Measurements from ENCODE around the gene TXNDC2. TPM values are rescaled to one million over a fixed set of nuclear protein-coding genes. Genes with fewer than 3 reads are reported as not detected.
A peak's percentile ranks its signal among the peaks of the same experiment; 100 is the strongest.
"Not testable (repeated sequence)": the region's sequence is repeated elsewhere in the genome, so short reads cannot be mapped to it uniquely, and the experiment has no call there.

The TXNDC2 gene
- polyA plus RNA-seq, 1 donor from 2014 or later, result not detected

DNA sequence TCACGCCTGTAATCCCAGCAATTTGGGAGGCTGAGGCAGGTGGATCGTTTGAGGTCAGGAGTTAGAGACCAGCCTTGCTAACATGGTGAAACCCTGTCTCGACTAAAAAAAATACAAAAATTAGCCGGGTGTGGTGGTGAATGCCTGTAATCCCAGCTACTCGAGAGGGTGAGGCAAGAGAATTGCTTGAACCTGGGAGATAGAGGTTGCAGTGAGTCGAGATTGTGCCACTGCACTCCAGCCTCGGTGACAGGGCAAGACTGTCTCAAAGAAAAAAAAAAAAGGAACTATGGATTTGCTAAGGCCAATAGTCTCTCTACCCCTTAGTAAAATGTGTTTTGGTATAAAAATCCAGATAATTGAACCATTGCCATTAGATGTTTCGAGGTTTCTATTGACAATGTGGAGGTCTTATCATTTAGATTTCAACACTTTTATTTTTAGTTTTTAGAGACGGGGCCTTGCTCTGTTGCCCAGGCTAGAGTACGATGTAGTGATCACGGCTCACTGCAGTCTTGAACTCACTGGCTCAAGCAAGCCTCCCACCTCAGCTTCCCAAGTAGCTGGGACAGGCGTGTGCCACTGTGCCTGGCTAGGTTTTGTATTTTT is 1.1 kb upstream of the TXNDC2 start:
- Mint-ChIP-seq H3K4me1 (no peaks in the 10 kb centered on the region), H3K27me3 (peaks cover 3% of the 10 kb centered on the region), H3K27ac (peak overlapping the region in 1 of 3 donors; percentile 35), H3K4me3 (no peak overlapping the region), H3K36me3 (no peaks in the 10 kb centered on the region), H3K9me3 (no peaks in the 10 kb centered on the region)

DNA sequence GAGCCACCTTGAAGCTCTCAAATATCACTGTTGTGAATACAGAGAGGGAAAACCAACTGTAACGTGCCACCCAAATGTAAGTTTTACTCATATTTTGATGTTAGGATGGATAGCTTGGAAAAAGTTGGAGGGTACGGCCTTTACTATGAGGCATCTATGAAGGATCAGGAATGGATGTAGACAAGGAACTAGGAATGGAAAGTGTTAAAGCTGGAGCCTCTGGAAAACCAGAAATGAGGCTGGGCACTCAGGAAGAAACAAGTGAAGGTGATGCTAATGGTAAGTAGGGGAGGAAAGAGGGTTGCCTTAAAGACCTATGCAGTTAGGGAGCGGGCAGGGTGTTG is 204 bp downstream of the TXNDC2 start:
- no peaks in the 10 kb centered on the region for H3K36me3 Mint-ChIP-seq
- no peaks in the 10 kb centered on the region for H3K9me3 Mint-ChIP-seq
- H3K4me1 Mint-ChIP-seq, result no peaks in the 10 kb centered on the region
- H3K4me3 Mint-ChIP-seq, result no peak overlapping the region
- no peak overlapping the region for H3K27ac Mint-ChIP-seq
- H3K27me3 Mint-ChIP-seq, result peaks cover 3% of the 10 kb centered on the region

DNA sequence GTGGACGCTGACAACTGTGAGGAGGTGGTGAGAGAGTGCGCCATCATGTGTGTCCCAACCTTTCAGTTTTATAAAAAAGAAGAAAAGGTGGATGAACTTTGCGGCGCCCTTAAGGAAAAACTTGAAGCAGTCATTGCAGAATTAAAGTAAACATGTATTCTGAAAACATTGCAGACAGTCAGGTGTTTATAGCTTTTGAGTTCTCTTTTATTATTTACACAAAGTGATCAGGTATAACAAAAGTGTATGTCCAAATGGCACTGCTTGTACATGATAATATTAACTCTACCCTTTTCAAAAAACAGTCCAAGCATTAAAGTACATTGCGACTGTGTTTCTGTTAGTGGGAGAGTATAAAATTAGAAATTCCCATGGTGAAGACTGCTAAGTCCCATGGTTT is 2.2 kb downstream of the TXNDC2 start:
- Mint-ChIP-seq H3K36me3 (no peaks in the 10 kb centered on the region), H3K27me3 (peaks cover 3% of the 10 kb centered on the region), H3K27ac (peak overlapping the region in 1 of 3 donors; percentile 28), H3K4me1 (no peaks in the 10 kb centered on the region), H3K4me3 (no peak overlapping the region), H3K9me3 (no peaks in the 10 kb centered on the region)

DNA sequence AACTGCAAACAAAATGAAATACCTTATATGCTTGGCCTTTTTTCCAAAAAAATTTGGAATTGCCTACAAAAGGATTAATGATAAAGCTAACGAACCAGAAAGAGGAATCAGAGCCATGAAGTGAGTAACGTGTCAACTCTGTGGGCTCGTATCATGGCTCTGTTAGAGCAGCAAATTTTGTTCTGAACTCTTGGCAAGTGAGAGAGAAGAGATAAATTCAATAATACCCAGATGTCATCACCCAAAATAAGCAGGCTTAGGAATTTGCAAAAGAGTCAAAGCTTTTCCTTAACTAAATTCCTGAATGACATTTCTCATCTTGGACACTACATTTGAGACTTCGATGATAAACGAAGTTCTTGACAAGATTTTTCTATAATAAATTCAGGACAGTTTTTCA is 4.4 kb downstream of the TXNDC2 start:
- H3K27ac Mint-ChIP-seq, result no peak overlapping the region
- H3K27me3 Mint-ChIP-seq, result peaks cover 1% of the 10 kb centered on the region
- H3K36me3 Mint-ChIP-seq, result no peaks in the 10 kb centered on the region
- H3K4me3 Mint-ChIP-seq, result no peak overlapping the region
- H3K4me1 Mint-ChIP-seq, result no peaks in the 10 kb centered on the region
- no peaks in the 10 kb centered on the region for H3K9me3 Mint-ChIP-seq

DNA sequence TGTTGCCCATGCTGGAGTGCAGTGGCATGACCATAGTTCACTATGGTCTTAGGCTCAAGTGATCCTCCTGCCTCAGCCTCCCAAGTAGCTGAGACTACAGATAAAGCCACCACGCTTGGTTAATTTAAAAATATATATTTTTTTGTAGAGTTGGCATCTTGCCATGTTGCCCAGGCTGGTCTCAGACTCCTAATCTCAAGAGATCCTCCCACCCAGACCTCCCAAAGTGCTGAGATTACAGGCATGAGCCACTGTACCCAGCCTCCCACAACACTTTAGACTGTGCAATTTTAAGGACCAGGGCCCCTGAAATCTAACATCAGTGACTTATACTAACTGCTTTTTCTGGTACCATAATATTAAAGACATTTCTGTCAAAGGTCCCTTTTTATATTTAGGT is 5.2 kb downstream of the TXNDC2 start:
- no peaks in the 10 kb centered on the region for H3K36me3 Mint-ChIP-seq

DNA sequence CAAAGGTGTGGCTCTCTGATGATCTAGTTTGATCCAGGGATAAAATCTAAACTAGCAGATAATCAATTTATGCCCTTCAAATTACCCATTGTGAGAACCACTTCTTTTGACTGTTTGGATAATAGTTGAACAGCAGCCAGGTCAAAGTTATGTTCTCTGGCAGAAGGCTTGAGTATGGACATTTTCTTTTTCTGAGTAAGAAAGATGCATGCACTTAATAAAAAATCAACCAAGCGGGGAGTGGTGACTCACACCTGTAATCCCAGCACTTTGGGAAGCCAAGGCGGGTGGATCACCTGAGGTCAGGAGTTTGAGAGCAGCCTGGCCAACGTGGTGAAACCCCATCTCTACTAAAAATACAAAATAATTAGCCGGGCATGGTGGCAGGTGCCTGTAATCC is 5.7 kb downstream of the TXNDC2 start:
- not testable (repeated sequence) for H3K9me3 Mint-ChIP-seq, H3K27me3 Mint-ChIP-seq, H3K4me3 Mint-ChIP-seq, H3K4me1 Mint-ChIP-seq, H3K27ac Mint-ChIP-seq, H3K36me3 Mint-ChIP-seq

More for the DNA sequence above, 5.2 kb downstream of the TXNDC2 start:
- Mint-ChIP-seq H3K4me1 (no peaks in the 10 kb centered on the region), H3K9me3 (no peaks in the 10 kb centered on the region), H3K4me3 (no peak overlapping the region), H3K27me3 (no peaks in the 10 kb centered on the region), H3K27ac (no peak overlapping the region)

DNA sequence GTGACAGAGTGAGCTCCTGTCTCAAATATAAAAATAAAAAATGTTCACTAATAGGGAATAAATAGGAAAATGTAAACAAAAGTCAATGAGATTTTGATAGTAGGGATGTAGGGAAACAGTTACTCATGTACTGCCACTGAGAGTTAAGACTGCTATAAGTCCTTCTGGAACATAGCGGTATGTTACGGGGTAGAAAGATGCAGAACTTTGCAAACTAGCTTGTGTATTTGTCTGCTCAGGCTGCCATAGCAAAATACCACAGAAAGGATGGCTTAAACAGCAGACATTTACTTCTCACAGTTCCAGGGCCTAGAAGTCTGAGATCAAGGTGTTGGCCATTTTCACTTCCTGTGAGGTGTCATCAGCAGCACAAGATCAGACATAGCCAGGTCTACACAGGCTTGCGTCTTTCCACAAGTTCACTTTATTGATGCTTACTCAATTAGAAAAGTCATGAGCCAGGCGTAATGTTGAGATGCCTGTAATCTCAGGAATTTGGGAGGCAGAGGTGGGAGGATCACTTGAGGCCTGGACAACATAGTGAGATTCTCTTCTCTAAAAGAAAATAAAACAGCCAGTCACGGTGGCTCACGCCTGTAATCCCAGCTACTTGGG is 8.8 kb downstream of the TXNDC2 start:
- Mint-ChIP-seq H3K27ac (no peak overlapping the region), H3K9me3 (no peaks in the 10 kb centered on the region), H3K27me3 (no peaks in the 10 kb centered on the region), H3K36me3 (no peaks in the 10 kb centered on the region), H3K4me1 (peaks cover 0 to 2% (median 0%) of the 10 kb centered on the region in 3 donors), H3K4me3 (no peak overlapping the region)

DNA sequence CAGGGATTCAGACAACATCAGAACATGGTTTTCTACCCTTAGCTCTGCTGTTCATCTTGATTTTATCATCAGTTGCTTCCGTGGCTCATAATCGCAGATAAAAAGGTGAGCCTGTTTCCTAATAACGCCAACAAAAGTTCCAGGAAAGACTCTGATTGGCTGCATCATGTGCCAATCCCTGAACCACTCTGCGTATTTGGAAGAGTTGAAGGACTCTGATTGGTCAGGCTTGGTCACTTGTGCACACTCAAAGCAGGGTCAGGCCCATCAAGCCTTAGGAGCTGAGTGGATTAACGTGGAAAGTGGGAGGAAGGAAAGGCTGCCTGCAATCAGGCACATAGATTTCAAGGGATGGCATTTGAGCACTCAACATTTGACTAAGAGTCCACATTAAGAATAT is 11.4 kb downstream of the TXNDC2 start:
- H3K4me1 Mint-ChIP-seq, result peaks cover 0 to 2% (median 0%) of the 10 kb centered on the region in 3 donors
- no peaks in the 10 kb centered on the region for H3K36me3 Mint-ChIP-seq
- no peak overlapping the region for H3K27ac Mint-ChIP-seq
- no peak overlapping the region for H3K4me3 Mint-ChIP-seq
- H3K9me3 Mint-ChIP-seq, result no peaks in the 10 kb centered on the region
- no peaks in the 10 kb centered on the region for H3K27me3 Mint-ChIP-seq

DNA sequence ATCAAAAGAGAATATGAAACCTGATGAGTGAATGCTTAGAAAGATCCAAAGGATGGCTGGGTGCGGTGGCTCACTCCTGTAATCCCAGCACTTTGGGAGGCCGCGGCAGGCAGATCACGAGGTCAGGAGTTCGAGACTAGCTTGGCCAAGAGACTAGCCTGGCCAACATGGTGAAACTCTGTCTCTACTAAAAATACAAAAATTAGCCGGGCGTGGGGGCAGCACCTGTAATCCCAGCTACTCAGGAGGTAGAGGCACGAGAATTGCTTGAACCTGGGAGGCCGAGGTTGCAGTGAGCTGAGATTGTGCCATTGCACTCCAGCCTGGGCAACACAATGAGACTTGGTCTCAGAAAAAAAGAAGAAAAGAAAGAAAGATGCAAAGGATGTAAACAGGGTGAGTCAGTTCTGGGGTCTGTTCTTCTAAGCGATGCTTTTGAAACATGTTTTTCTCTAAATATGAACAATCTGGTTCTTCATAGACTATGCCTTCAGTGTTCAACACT is 12.1 kb downstream of the TXNDC2 start:
- H3K9me3 Mint-ChIP-seq, H3K4me3 Mint-ChIP-seq, H3K27ac Mint-ChIP-seq, H3K27me3 Mint-ChIP-seq, H3K36me3 Mint-ChIP-seq, H3K4me1 Mint-ChIP-seq: not testable (repeated sequence)

DNA sequence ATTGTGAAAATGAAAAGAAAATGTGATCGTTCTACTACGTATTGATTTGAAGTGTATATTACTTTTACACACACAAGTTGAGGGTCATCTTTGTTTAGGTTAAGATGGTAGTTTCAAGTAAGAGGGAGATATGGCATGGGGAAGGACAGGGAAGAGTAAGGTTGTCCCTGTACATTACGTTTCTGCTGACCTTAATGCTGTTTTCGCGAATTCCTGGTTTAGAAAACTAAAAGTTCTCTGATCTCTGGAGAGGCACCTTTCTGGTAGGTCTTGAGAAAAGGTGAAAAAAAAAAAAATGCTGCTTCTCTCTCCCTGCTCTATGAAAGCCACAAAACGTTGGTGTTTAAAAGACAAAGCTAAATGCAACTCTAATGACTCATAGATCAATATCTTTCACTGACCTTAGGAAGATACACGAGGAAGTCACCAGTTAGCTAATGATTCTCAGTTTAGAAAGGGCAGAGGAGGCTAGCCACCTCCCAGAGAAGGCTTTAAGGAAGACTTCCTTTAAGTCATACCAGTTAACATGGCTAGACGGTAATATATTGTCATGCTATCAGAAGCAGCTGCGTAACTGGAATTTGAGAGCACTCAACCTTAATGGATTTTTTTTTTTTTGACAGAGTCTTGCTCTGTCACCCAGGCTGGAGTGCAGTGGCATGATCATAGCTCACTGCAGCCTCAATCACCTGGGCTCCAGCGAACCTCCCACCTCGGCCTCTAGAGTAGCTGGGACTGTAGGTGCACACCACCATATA is 13.2 kb downstream of the TXNDC2 start:
- H3K27me3 Mint-ChIP-seq, result no peaks in the 10 kb centered on the region
- H3K4me3 Mint-ChIP-seq, result no peak overlapping the region
- no peaks in the 10 kb centered on the region for H3K9me3 Mint-ChIP-seq
- H3K27ac Mint-ChIP-seq, result peak overlapping the region in 1 of 3 donors; percentile 77
- peaks cover 0 to 2% (median 0%) of the 10 kb centered on the region in 3 donors for H3K4me1 Mint-ChIP-seq
- H3K36me3 Mint-ChIP-seq, result no peaks in the 10 kb centered on the region

DNA sequence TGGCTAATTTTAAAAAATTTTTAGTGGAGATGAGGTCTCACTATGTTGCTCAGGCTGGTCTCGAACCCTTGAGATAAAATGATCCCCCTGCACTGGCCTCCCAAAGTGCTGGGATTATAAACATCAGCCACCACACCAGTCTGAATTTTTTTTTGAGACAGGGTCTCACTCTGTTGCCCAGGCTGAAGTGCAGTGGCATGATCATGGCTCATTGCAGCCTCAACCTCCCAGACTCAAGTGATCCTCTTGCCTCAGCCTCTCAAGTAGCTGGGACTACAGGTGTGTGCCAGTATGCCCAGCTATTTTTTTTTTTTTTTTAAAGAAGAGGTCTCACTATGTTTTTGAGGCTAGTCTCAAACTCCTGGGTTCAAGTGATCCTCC is 13.8 kb downstream of the TXNDC2 start:
- H3K9me3 Mint-ChIP-seq, H3K4me3 Mint-ChIP-seq, H3K27ac Mint-ChIP-seq, H3K27me3 Mint-ChIP-seq, H3K36me3 Mint-ChIP-seq, H3K4me1 Mint-ChIP-seq: not testable (repeated sequence)

DNA sequence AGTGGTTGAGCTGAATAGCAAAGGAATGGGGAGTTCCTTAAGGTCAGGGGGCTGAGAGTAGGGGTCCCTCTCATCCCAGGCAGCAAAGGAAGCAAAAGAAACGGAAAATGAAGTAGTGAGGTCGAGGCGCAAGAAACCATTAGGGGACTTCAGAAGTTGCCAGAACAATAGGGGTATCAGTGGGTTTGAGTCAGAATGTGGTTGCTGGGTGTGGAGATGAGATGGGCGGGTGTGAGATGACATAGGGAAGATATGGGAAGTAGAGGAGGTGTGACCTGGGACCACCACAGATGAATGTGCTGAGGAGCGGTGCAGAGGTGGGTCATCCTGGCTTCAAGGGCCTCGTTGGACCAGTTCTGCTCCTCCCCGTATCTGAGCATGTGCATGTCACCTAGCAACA is 14.9 kb downstream of the TXNDC2 start:
- Mint-ChIP-seq H3K9me3 (no peaks in the 10 kb centered on the region), H3K36me3 (no peaks in the 10 kb centered on the region), H3K4me3 (no peak overlapping the region), H3K4me1 (peaks cover 0 to 2% (median 0%) of the 10 kb centered on the region in 3 donors), H3K27me3 (peaks cover 2% of the 10 kb centered on the region), H3K27ac (no peak overlapping the region)

DNA sequence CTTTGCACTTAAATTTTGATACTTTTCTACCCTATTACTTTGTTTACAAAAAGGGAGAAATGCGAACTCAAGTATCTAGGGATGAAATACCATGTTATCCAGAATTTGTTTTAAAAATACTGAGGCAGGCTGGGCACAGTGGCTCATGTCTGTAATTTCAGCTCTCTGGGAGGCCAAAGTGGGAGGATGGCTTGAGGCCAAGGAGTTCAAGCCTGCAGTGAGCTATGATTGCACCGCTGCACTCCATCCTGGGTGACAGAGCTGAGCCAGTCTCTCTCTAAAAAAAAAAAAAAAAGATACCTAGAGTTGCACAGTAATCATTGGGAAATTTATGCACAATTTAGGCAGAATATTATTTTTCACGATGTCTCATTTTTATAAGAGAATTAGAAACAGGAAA is 15.6 kb downstream of the TXNDC2 start:
- H3K36me3 Mint-ChIP-seq, result no peaks in the 10 kb centered on the region
- H3K27me3 Mint-ChIP-seq, result peaks cover 2% of the 10 kb centered on the region
- no peak overlapping the region for H3K4me3 Mint-ChIP-seq
- peaks cover 0 to 2% (median 0%) of the 10 kb centered on the region in 3 donors for H3K4me1 Mint-ChIP-seq
- H3K9me3 Mint-ChIP-seq, result no peaks in the 10 kb centered on the region
- H3K27ac Mint-ChIP-seq, result no peak overlapping the region

DNA sequence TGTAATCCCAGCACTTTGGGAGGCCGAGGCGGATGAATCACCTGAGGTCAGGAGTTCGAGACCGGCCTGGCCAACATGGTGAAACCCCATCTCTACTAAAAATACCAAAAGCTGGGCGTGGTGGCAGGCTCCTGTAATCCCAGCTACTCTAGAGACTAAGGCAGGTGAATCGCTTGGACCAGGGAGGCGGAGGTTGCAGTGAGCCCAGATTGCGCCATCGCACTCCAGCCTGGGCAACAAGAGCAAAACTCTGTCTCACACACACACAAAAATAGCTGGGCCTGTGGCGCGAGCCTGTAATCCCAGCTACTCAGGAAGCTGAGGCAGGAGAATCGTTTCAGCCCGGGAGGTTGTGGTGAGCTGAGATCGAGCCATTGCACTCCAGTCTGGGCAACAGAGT is 16.5 kb downstream of the TXNDC2 start:
- H3K27ac Mint-ChIP-seq, H3K27me3 Mint-ChIP-seq, H3K9me3 Mint-ChIP-seq, H3K4me3 Mint-ChIP-seq, H3K36me3 Mint-ChIP-seq, H3K4me1 Mint-ChIP-seq: not testable (repeated sequence)

DNA sequence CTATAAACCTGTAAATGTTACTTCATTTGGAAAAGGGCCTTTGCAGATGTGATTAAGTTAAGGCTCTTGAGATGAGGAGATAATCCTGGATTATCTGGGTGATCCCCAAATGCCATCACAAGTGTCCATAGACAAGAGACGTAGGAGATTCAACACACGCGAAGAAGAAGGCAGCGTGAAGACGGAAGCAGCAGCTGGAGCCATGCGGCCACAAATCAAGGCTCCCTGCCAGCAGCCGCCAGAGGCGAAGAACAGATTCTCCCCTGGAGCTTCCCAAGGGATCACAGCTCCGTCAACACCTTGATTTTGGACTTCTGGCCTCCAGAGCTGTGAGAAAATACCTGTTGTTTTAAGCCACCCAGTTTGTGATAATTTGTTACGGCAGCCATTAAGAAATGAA is 17.1 kb downstream of the TXNDC2 start:
- H3K9me3 Mint-ChIP-seq, result no peaks in the 10 kb centered on the region
- H3K4me3 Mint-ChIP-seq, result no peak overlapping the region
- peaks cover 0 to 2% (median 0%) of the 10 kb centered on the region in 3 donors for H3K4me1 Mint-ChIP-seq
- H3K27ac Mint-ChIP-seq, result no peak overlapping the region
- H3K36me3 Mint-ChIP-seq, result no peaks in the 10 kb centered on the region
- H3K27me3 Mint-ChIP-seq, result peaks cover 3% of the 10 kb centered on the region

DNA sequence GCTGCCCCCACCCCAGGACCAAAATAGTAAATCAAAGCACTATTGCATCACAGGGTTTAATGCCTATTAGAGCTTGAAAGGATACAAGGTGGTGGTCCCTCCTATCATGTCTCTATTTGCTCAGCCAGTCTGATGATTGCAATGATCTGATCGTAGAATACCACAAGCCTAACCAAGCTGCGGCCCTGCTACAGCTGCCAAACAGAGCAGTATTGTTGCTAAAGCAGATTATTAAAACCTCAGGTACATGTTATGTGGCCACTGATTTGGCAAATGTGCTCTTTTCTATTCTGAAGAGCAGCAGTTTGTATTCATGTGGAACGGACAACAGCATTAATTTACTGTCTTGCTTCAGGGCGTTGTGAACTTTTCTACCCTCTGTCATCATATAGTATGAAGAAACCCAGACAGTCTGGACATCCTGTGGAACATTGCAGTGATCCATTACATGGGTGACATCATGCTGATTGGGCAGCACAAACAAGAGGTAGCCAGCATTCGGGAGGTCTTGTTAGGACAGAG is 19.7 kb downstream of the TXNDC2 start:
- Mint-ChIP-seq H3K27me3 (peaks cover 7% of the 10 kb centered on the region), H3K27ac (no peak overlapping the region), H3K36me3 (no peaks in the 10 kb centered on the region), H3K4me1 (no peaks in the 10 kb centered on the region), H3K9me3 (no peaks in the 10 kb centered on the region), H3K4me3 (peak overlapping the region in 1 of 4 donors; percentile 13)

Measured in IgD-negative memory B cell (primary cell).